ENCODE measurements around the gene ODAD3. TPM values are rescaled to one million over a fixed set of nuclear protein-coding genes. Genes with fewer than 3 reads are reported as not detected.

ODAD3 gene
- total and polyA plus RNA-seq, 4 donors, result 0.79 to 7.1 (median 5.3) TPM

Small RNA genes lying within 50 kb of the gene (small RNA-seq; reads per million reads assigned to genes)
- not detected for gene RF00019 (ENCODE audit: low replicate concordance)

Other genes starting within 250 kb of the ODAD3 start
- gene KANK2, start 237.6 kb downstream of the ODAD3 start, total RNA-seq, result 100 to 1,000 TPM in 1 of 2 donors, 10 to 100 TPM in 1; 56.3 to 270 TPM
- 100 to 1,000 TPM in 1 of 2 donors, 10 to 100 TPM in 1; 65.9 to 130 TPM for gene KANK2, start 237.6 kb downstream of the ODAD3 start, polyA plus RNA-seq (ENCODE audit: insufficient read length in 2 of 2)
- not detected for gene ANGPTL8, start 195.5 kb downstream of the ODAD3 start, total RNA-seq
- gene ANGPTL8, start 195.5 kb downstream of the ODAD3 start, polyA plus RNA-seq (ENCODE audit: insufficient read length in 2 of 2), result 1 to 10 TPM in 1 of 2 donors, under 1 TPM in 1; 0.71 to 2.3 TPM
- gene DOCK6, start 172.6 kb downstream of the ODAD3 start, total RNA-seq, result 10 to 100 TPM; 16.5 to 42.7 TPM
- 10 to 100 TPM; 51.8 to 71.2 TPM for gene DOCK6, start 172.6 kb downstream of the ODAD3 start, polyA plus RNA-seq (ENCODE audit: insufficient read length in 2 of 2)
- gene TSPAN16, start 139.0 kb downstream of the ODAD3 start, total RNA-seq, result not detected
- gene TSPAN16, start 139.0 kb downstream of the ODAD3 start, polyA plus RNA-seq (ENCODE audit: insufficient read length in 2 of 2), result under 1 TPM in 1 of 2 donors, not detected in 1; 0.36 TPM
- gene RAB3D, start 95.5 kb downstream of the ODAD3 start, total RNA-seq, result 10 to 100 TPM; 14.2 to 27.0 TPM
- 10 to 100 TPM; 13.2 to 17.5 TPM for gene RAB3D, start 95.5 kb downstream of the ODAD3 start, polyA plus RNA-seq (ENCODE audit: insufficient read length in 2 of 2)
- 100 to 1,000 TPM in 1 of 2 donors, 10 to 100 TPM in 1; 59.3 to 161 TPM for gene TMEM205, start 88.9 kb downstream of the ODAD3 start, total RNA-seq
- 100 to 1,000 TPM; 120 to 125 TPM for gene TMEM205, start 88.9 kb downstream of the ODAD3 start, polyA plus RNA-seq (ENCODE audit: insufficient read length in 2 of 2)
- 10 to 100 TPM; 14.9 to 37.6 TPM for gene CCDC159, start 88.6 kb downstream of the ODAD3 start, total RNA-seq
- gene CCDC159, start 88.6 kb downstream of the ODAD3 start, polyA plus RNA-seq (ENCODE audit: insufficient read length in 2 of 2), result 10 to 100 TPM; 40.4 to 52.2 TPM
- 10 to 100 TPM; 30.4 to 30.7 TPM for gene PLPPR2, start 79.7 kb downstream of the ODAD3 start, total RNA-seq
- gene PLPPR2, start 79.7 kb downstream of the ODAD3 start, polyA plus RNA-seq (ENCODE audit: insufficient read length in 2 of 2), result 100 to 1,000 TPM; 183 to 215 TPM
- gene SWSAP1, start 60.5 kb downstream of the ODAD3 start, total RNA-seq, result 1 to 10 TPM in 1 of 2 donors, under 1 TPM in 1; 0.50 to 2.6 TPM
- 1 to 10 TPM; 2.3 to 2.5 TPM for gene SWSAP1, start 60.5 kb downstream of the ODAD3 start, polyA plus RNA-seq (ENCODE audit: insufficient read length in 2 of 2)
- 1 to 10 TPM; 4.0 to 6.3 TPM for gene EPOR, start 50.8 kb downstream of the ODAD3 start, total RNA-seq
- gene EPOR, start 50.8 kb downstream of the ODAD3 start, polyA plus RNA-seq (ENCODE audit: insufficient read length in 2 of 2), result 1 to 10 TPM; 5.9 to 8.0 TPM
- 1 to 10 TPM; 1.5 to 4.7 TPM for gene RGL3, start 15.8 kb downstream of the ODAD3 start, total RNA-seq
- gene RGL3, start 15.8 kb downstream of the ODAD3 start, polyA plus RNA-seq (ENCODE audit: insufficient read length in 2 of 2), result 1 to 10 TPM; 8.0 to 9.9 TPM
- 100 to 1,000 TPM in 1 of 2 donors, 10 to 100 TPM in 1; 55.9 to 132 TPM for gene PRKCSH, start 514 bp upstream of the ODAD3 start, total RNA-seq
- gene PRKCSH, start 514 bp upstream of the ODAD3 start, polyA plus RNA-seq (ENCODE audit: insufficient read length in 2 of 2), result 100 to 1,000 TPM; 226 to 290 TPM
- gene ELAVL3, start 45.9 kb upstream of the ODAD3 start, total RNA-seq, result 10 to 100 TPM; 25.8 to 69.0 TPM
- 100 to 1,000 TPM; 147 to 153 TPM for gene ELAVL3, start 45.9 kb upstream of the ODAD3 start, polyA plus RNA-seq (ENCODE audit: insufficient read length in 2 of 2)
- 10 to 100 TPM in 1 of 2 donors, 1 to 10 TPM in 1; 5.8 to 10.9 TPM for gene ZNF653, start 70.7 kb upstream of the ODAD3 start, total RNA-seq
- gene ZNF653, start 70.7 kb upstream of the ODAD3 start, polyA plus RNA-seq (ENCODE audit: insufficient read length in 2 of 2), result 10 to 100 TPM; 21.0 to 21.4 TPM
- 10 to 100 TPM; 31.1 to 42.8 TPM for gene ECSIT, start 94.0 kb upstream of the ODAD3 start, total RNA-seq
- 10 to 100 TPM; 71.0 to 77.8 TPM for gene ECSIT, start 94.0 kb upstream of the ODAD3 start, polyA plus RNA-seq (ENCODE audit: insufficient read length in 2 of 2)
- 10 to 100 TPM in 1 of 2 donors, 1 to 10 TPM in 1; 3.7 to 11.2 TPM for gene CNN1, start 103.7 kb upstream of the ODAD3 start, total RNA-seq
- 1 to 10 TPM; 3.6 to 4.2 TPM for gene CNN1, start 103.7 kb upstream of the ODAD3 start, polyA plus RNA-seq (ENCODE audit: insufficient read length in 2 of 2)
- 10 to 100 TPM; 18.3 to 59.7 TPM for gene ELOF1, start 124.1 kb upstream of the ODAD3 start, total RNA-seq
- gene ELOF1, start 124.1 kb upstream of the ODAD3 start, polyA plus RNA-seq (ENCODE audit: insufficient read length in 2 of 2), result 10 to 100 TPM; 75.0 to 79.8 TPM
- 1 to 10 TPM; 4.4 to 8.0 TPM for gene ACP5, start 142.5 kb upstream of the ODAD3 start, total RNA-seq
- 1 to 10 TPM in 1 of 2 donors, under 1 TPM in 1; 0.70 to 1.5 TPM for gene ACP5, start 142.5 kb upstream of the ODAD3 start, polyA plus RNA-seq (ENCODE audit: insufficient read length in 2 of 2)
- 10 to 100 TPM; 43.2 to 43.3 TPM for gene ZNF627, start 162.4 kb upstream of the ODAD3 start, total RNA-seq
- gene ZNF627, start 162.4 kb upstream of the ODAD3 start, polyA plus RNA-seq (ENCODE audit: insufficient read length in 2 of 2), result 10 to 100 TPM; 30.2 to 32.5 TPM